NCI-H748 (cell line): Measurements from ENCODE around the gene UBA5.

Source experiments
- DNase-seq: peaks from one replicate; lab custom pipeline; 2025; ENCODE audit not compliant: unreplicated experiment; lab: John Stamatoyannopoulos, UW

Gene UBA5

GRCh38 chr3:132652640-132653270 is 7.4 kb upstream of the UBA5 start:
- DNase-seq, result no peak

- peak; percentile 44 for DNase-seq
These were observed 5.9 kb upstream of the UBA5 start for GRCh38 chr3:132654190-132654589.

DNA sequence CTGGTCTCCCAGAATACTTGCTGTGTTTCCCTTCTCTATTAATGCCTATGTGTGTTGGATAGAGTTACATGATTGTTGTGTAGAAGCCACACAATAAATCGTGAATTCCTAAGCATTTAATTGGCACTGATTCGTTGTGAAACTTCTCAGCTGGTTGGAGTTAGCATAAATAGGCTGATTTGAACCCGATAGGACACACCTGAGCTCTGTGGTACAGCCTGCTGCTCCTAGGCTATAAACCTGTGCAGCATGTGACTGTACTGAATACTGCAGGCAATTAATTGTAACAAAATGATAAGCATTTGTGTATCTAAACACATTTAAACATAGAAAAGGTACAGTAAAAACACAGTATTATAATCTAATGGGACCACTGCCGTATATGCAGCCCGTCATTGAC is 5.4 kb upstream of the UBA5 start:
- no peak for DNase-seq

- no peak for DNase-seq
These were observed 4.7 kb upstream of the UBA5 start for GRCh38 chr3:132655471-132655870.

GRCh38 chr3:132657869-132658747 is 2.0 kb upstream of the UBA5 start:
- no peak for DNase-seq

DNA sequence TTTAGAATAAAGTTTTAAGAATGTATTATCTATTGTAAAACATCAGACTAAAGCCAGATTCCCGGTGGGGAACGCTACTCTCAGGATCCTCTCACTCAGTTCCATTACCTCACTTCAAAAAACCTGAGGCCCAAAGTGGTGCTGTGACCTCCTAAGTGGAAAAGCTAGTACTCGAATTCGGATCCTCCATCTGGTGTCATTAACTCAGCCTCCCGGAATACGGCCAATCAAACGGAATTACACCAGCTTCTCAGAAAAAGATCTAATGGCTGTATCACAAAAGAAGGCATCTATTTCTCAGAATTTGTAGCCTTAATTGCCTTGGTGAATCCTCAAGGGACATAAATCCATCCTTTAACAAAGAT is 1.1 kb upstream of the UBA5 start:
- no peak for DNase-seq

DNA sequence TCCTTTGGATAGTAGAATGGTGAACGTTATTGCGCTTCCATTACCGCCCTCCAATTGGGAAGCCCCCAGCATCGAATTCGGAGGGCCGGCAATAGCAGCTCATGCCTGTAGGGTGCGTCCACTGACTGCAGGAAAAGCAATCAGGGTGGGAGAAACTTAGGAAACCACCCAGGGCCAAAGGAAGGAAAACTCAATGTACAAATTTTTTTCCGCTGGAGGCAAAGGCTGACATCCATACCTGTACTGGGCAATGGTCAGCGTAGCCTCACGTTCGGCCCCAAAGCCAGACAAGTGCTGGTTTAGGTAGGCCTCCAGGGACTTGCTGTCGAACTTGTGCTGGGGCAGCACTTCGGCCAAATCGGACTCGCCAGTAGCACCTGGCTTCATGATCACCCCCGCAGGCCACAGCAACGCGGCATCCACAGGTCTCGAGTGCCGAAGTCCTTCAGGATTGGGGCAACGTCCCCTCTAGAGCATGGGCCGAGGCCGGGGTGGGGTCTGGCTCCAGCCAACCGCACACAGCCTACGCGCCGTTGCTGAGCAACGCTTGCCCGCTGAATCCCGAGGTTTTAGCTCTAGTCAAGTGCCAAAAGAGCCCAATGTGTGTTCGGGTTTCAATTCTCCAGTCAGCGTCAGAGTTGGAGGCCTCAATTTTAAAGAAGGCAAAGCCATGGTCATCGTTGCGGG is 621 bp upstream of the UBA5 start, which contains the start of gene ACAD11:
Gene ACAD11, minus strand, starts transcription at position 445 of the 687 bp plus-strand sequence. Its CDS starts 58 bp downstream, at position 387.
- peak; percentile 85 for DNase-seq

GRCh38 chr3:132660811-132661070 is 612 bp downstream of the UBA5 start:
- no peak for DNase-seq

DNA sequence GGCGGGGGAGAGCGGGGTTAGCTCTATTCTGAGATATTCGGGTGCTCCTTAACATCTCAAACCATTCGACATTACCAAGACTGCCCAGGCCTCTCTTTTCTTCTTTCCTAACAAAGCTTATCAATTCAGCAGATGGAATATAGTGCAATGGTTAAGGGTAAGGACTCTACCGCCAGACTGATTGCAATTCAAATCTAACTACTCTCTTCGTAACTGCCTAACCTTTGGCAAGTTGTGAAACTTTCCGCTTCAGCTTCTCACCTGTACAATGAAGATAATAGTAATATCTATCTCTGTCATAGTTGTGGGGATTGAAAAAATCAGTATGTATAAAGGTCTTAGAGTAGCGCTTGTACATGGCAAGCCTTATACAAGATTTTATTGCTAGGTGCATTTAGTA is 972 bp downstream of the UBA5 start:
- DNase-seq, result no peak

DNA sequence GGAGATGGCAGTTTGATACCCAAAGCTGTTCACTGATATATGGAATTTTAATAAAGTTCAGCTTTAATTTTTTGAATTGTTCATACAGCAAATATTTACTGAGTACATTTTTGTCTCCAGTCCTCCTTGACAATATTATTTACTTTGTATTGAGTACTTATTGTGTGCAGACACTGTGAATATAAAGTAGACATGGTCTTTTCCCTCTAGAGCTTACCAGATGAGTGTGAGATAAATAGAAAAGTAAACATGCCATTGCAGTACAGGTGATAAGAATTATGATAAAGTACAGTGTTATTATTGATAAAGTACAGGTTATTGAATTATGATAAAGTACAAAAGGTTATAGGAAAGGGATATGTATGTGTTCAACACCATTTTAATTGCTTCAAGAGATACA is 2.1 kb downstream of the UBA5 start:
- DNase-seq, result no peak

GRCh38 chr3:132665230-132665745 is 5.2 kb downstream of the UBA5 start:
- no peak for DNase-seq

- DNase-seq, result no peak
These were observed 9.2 kb downstream of the UBA5 start for GRCh38 chr3:132669256-132669777.

- no peak for DNase-seq
These were observed 15.3 kb downstream of the UBA5 start for GRCh38 chr3:132675408-132675807.

- no peak for DNase-seq
These were observed 19.8 kb downstream of the UBA5 start for GRCh38 chr3:132679911-132680310.

- DNase-seq, result no peak
These were observed 21.3 kb downstream of the UBA5 start for GRCh38 chr3:132681421-132681820.

DNA sequence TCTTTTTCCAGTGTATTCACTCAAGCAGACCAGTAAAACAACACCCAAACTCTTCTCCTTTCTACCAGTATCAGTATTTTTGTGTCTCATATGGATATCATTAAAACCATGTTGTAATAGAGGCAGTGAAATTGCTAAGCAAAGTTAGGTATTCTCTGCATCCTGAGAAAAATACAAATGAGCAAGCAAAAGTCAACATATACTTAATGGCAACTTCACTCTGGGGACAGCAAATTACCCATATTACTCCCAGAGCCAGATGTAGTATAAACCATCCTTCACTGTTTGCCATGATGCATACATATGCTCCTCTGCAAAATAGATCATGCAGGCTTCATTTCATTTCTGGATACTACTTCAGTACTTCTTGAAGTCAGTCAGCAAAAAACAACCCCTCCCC is 22.1 kb downstream of the UBA5 start:
- DNase-seq, result no peak

DNA sequence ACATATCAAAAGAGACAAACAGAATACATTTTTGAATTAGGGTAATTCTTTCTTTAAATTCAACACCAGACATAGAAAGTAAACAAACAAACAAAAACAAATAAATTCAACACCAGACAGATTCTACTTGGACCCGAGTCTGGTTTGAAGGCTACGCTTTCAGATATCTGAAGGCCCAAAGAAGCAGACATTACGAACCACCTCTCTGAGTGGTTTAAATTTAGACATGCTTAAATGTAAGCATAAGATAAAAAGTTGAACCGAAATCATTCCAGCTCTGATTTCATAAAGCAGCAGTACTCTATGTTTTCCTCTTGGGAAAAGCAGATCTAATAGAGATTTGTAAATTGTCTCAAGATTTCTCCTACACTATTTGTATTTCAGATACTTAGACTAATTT is 29.9 kb downstream of the UBA5 start:
- DNase-seq, result no peak

DNA sequence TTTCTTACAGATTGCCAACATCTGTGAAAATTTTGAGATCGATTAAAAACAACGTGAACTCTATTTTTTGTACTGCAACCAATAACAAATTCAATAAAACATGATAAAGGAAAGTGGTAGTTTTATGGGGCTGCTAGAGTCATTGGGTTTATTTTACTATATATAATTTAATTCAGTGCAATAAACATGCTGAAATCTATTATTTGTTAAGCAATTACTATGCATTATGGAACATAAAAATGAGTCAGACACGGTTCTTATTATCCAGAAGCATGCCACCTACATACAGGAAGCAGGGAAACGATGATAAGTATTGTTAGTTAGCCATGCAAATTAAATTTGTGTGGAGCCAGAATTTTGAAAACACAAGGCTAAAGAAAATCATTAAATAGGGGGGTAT is 34.9 kb downstream of the UBA5 start:
- DNase-seq, result no peak

GRCh38 chr3:132695422-132695821 is 35.3 kb downstream of the UBA5 start:
- no peak for DNase-seq

GRCh38 chr3:132703733-132704132 is 43.6 kb downstream of the UBA5 start:
- no peak for DNase-seq

DNA sequence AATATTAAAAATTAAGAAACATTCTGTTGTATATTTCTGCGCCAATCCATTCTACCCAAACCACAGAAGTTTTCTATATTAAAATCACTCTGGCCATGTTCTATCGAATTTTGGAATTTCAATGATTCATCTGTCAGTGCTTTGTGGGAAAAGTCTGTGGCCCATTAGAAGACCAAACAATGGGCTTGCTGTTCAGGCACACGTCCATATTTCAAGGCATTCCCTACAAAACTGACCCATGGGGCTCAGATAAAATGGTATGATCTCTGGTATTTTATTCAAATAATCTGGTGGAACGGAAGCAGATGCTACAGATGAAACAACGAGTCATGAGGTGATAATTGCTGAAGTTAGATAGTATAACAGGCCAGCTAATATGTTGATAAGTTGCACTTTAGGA is 49.6 kb downstream of the UBA5 start:
- DNase-seq, result no peak

GRCh38 chr3:132710311-132710710 is 50.2 kb downstream of the UBA5 start:
- DNase-seq, result no peak
